ENCODE results near the gene NGEF.

Gene NGEF

DNA sequence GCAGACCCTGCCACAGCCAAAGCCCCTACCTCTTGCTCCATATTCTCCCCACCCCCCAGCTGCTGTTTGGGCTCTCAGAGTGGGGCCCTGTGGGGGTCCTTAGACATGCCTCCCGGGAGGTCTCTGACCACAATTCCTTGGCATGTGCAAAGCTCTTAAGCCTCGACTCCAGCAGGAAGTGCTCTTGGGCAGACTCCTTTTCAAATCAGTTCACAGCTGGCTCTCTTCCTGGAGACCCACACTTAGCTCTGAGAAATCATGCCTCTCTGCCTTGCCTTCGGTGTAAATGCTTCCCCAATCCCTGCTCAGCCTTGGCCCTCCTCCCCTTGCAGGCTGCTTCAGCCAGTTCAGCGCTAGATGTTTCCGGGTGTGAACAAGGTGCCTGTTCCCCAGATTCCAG, 46.9 kb downstream of the NGEF start:
- no peak for DNase-seq

DNA sequence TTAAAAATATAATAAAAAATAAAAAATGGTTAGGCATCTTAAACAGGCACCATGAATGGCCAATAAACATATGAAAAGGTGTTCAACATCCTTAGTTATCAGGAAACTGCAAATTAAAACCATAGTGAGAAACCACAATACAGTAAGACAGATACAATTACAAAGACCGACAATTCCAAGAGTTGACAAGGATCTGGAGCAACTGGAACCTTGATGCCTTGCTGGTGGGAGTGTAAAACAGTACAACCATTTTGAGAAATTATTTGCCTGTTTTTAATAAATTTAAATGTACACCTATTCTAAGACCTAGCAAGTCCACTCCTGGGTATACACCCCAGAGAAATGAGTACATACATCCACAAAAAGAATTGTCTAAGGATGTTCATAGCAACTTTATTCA, 49.1 kb downstream of the NGEF start:
- DNase-seq = no peak

DNA sequence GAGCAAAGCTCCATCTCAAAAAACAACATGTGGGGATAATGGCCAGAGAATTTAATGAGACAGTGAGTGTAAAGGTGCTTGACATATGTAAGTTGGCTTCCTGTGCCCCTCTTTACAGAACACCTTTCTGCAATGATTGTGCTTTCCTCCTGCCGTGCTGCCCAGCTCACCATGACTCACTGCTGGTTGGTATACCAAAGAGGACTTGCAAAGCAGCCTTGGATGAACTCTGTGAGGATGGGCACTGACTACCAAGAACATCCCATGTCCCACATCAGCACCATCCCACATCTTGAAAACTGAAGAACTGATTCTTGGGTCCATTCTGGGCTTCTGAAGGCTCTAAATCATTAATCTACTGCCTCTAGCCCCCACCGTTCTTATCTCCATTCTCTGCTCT, 52.2 kb downstream of the NGEF start:
- no peak for DNase-seq

DNA sequence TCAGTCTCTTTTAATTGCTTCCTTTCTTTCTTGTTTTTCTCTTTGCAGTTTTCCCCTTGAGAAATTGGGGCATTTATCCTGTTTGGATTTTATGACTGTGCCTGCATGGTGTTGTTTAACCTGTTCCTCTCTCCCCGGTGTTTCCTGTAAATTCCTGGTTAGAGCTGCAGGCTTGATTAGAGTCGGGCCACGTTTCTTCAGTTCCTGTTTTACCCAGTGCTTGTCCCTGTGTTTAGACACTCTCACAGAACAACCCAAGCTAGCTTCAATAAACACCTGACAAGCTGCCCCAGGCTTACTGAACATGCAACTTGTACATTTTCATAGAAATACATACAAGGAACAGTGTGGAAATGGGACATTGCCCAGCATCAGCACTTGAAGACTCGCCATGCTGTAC, 53.9 kb downstream of the NGEF start:
- DNase-seq = no peak

DNA sequence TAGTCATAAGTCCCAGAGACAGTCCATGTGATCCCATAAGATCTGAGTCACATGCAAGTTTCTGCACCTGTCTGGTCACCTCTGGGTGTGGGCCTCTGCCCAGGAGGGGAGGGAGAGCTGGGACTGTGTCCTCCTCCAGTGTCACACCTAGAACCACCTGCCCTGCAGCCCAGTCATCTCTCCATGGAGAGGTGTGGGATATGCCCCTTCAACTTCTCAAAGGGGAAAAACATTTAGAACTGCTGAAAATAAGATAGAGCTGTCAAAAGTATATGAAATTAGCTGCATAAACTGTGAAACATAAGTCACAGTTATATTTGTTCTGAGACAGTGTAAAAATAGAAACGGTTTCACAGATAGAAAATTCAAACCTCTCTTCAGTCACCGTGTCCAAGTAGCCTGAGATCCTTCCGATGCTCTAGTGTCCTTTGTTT, 55.4 kb downstream of the NGEF start:
- no peak for DNase-seq

DNA sequence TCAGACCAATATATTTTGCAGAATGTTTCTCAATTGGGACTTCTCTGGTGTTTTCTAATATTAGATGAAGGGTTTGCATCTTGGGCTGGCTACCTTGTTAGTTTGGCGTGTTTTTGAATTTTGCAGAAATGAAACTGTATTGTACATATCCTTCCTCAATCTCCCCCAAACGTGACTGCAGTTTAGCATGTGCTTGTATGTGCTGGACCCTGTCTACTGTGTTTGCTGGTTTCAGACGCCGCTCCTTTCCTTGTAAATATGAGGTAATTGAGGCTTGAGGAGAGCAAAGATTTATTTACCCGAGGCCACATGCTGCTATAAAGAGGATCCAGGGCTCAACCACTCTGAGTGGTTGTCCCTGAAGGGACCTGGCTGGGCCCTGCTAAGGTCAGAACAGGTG, 57.2 kb downstream of the NGEF start:
- DNase-seq = no peak

DNA sequence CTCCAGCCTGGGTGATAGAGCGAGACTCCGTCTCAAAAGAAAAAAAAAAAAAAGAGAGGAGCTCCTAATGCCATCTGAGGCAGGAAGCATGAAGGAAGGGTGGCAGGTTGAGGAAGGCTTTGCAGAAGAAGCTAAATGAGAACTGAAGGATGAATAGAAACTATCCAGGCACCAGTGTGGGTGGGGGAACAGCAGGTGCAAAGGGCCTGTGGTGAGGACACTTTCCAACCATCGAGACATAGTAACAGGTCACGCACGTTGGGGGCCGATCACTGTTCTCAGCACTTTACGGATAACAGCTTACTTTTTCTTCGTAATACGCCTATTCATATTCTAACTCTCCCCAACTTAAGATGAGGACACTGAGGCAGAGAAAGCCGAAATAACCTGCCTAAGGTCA, 58.4 kb downstream of the NGEF start:
- DNase-seq = no peak

DNA sequence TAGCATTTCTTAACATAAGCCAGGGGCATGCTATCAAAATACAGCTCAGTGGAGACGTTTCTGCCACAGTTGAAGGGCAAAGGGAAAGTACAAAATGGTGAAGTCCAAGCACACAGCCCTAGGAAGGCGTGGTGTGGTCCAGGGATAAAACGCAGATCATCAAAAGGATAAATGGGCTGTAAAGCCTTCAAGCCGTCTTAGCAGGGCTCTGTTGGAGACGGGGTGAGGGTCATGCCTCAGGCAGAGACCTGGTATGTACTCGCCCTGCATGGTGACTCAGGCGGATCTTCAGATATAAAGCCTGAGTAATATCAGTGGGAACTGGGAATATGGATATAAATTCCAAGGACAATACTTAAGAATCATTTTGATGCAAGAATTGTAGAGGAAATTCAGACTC, 61.2 kb downstream of the NGEF start:
- no peak for DNase-seq

DNA sequence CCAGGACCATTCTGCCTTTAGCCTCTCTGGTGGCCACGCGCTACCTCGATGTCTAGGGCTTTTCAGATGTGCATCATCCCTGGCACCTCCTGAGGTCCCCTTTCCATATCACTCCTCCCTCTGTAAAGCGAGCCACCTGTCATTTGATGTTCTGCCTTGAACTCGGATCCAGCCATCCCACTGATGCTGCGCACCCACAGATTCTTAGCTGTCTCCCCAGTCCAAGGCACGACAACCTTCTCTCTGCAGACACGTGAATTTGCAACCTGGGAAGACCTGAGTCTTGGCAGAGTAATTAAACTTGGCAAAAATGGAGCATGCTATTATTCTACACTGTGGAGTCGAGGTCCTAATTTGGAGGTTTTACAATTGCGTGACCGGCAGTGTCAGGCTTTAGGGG, 61.9 kb downstream of the NGEF start:
- DNase-seq = no peak

DNA sequence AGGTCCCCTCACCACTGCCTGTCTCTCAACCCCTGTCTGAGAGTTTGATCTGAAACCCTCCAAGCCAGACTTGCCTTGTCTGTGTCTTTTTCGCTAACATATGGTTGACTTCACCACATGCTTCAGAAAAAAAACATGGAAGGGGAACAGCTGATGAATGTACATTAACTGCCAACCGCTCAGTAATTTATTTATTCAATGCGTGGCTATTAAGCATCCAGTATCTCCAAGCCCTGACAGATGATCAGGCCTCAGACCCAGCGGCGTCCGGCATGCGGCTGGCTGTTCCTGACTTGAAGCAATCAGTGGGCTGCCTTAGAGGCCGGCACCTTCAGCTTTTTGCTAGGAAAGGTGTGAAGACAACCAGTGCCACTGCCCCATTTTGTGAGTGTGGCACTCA, 62.3 kb downstream of the NGEF start:
- no peak for DNase-seq

DNA sequence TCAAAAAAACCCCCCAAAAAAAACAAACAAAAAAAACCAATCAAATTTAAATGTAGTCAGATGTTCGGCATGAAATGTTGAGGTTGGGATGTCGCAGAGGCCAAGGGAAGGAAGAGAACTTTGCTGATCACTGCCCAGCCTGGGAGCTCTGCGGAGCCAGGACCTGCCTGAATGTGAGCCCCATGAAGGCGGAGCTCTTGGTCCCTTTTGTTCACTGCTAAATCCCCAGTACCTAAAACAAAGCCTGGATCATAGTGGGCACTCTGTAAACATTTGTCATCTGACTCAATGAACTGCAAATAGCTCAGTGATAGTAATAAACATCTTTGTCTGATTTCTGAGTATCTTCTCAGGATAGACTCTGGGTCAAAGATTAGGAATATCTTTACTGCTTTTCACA, 64.0 kb downstream of the NGEF start:
- DNase-seq = no peak

DNA sequence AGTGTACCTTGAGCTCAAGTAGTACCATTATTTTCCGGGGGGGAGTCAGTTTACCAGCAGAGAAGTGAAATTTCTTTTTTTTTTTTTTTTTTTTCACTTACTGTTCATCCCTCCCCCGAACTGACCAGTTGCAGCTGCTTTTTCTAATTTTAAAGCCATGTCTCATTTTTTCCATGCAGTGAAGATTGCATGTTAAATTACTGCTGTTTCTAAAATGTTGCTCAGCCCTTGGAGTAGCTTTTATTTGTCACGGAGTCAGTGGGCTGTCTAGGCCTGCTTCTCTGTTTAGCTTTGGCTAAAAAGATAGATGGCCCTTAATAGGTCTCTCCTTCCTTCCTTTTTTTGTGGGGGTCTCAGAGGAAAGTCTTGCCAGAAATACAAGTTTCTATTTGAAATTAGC, 70.2 kb downstream of the NGEF start:
- no peak for DNase-seq

DNA sequence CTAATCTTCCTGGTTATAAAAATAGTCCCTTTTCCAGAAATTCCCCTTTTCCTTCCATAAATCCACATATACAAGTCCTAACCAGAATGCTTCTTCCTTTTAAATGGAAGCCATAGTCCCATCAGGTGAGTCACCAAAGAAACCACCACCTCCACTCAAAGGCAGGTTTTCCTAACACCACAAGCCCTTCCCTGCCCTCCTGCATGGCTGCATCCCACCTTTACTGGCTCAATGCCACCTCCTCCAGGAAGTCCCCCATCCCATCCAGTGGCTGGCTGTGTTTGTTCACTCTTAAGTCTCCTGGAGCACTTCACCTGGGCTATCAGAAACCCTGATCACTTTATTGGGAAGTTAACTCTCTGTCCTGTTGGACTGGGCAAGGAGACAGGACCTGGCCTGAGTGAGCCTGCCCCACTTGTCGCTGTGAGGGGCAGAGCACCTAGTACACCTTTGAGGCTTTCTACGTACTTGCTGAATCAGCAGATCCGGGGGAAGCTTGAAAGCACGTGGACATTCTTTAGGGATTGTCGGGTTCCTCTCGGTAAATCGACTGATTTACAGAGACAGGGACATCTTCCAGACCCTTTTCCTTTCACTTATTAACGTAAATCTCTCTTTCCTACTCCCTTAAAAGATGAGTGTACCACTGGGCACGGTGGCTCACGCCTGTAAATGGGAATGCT, 71.0 kb downstream of the NGEF start:
- no peak for DNase-seq

DNA sequence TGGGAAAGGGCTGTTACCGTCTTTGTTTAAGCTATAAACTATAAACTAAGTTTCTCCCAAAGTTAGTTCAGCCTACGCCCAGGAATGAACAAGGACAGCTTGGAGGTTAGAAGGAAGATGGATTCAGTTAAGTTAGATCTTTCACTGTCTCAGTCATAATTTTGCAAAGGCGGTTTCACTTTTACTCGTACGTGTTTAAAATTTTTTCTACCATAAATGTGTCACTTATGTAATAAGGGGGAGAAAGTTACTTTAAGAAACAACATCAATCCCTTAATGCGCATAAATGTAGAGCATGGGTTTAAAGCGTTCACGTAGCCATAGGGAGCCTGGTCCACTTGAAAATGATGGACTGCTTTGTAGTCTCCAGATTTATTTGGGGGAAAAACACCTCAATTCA, 71.7 kb downstream of the NGEF start:
- peak in 1 of 5 experiments; percentile 37 for DNase-seq

DNA sequence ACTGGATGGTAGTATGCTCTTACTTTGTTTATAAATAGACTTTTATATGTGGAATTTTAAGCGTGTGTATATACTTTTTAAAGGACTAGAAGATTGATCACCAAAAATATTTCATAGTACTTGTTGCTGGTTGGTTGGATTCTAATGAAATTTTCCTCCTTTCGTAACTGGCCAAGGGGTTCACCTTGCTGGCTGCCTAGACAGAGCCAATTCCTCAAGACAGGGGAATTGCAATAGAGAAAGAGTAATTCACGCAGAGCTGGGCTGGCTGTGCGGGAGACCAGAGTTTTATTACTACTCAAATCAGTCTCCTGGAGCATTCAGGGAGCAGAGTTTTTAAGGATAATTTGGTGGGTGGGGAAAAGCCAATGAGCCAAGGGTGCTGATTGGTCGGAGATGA, 72.3 kb downstream of the NGEF start:
- DNase-seq = no peak

DNA sequence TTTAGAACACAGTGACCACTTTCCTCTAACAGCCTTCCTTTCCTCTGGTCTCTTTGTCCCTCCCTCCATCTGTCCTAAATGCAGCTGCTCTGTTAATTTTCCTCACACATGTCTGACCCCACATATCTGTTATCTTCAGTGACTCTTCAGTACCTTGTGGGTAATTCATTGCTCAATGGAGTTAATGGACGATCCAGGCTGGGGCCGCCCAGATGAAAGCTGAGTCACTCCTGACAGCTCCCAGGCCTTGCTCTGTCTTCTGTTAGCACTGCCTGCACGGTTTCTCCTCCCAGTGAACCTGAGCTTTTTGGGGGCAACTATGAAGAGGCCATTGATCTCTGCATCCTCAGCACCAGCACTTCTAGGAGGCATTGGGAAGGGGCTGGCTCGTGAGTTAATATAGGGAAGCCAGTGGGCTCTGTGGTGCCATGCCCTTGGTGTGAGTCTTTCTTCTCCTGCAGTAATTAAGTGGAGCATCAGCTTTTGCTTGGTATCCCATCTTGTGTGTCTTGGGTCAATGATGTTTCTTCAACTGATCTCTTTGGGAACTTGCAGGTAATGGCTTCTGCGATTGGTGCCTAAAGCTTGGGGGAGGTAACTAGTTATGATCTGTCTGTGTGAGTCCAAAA, 75.7 kb downstream of the NGEF start:
- no peak for DNase-seq

DNA sequence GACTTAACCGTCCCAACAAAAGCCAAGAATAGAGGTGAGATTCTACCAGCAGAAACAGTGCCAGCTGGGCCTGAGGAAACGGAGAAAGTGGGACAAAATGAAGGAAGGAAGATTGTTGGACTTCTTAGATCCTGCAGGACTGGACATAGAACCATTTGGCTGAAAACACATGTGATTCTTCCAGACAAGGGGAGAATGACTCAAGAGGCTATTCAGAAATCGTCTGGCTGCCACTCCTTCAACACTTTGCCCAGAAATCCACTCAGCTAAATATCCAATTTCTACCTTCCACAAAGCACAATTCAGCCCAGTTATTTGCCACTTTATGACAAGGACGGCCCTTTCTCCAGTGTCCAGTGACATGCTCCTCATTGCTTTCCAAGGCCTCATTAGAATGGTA, 81.4 kb downstream of the NGEF start:
- DNase-seq = no peak

DNA sequence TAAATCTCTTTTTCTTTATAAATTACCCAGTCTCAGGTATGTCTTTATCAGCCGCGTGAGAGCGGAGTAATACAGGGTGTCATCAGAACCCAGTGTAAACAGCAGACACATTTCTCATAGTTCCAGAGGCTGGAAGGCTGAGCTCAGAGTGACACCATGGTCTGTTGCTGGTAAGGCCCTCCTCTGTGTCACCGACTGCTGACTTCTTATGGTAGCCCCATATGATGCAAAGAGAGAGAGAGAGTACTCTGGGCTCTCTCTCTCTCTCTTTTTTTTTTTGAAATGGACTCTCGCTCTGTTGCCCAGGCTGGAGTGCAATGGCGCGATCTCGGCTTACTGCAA, 83.0 kb downstream of the NGEF start:
- no peak for DNase-seq

DNA sequence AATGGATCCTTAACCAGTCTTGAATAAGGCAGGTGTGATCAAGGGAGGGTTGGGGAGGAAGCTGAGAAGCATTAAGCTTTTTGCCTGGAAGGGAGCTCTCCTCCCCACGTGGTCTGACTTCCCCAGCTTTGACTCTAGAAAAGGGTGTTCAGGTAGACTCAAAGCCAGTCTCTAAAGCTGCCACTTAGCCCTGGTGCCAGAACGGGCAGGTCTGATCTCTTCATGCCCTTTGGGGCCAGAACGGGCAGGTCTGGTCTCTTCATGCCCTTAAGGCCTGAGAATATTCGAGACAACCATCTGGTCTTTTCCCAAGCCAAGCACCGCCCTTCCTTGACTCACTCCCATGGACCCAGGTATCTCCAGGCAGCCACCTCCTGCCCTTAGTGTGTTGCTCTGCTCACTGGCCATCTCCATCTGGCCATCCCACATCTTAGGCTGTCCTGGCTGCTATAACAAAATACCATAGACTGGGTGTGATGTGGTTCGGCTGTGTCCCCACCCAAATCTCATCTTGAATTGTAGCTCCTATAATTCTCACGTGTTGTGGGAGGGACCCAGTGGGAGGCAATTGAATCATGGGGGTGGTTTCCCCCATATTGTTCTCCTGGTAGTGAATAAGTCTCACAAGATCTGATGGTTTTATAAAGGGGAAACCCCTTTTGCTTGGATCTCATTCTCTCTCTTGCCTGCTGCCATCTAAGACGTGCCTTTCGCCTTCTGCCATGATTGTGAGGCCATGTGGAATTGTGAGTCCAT, 83.6 kb downstream of the NGEF start:
- DNase-seq = no peak

DNA sequence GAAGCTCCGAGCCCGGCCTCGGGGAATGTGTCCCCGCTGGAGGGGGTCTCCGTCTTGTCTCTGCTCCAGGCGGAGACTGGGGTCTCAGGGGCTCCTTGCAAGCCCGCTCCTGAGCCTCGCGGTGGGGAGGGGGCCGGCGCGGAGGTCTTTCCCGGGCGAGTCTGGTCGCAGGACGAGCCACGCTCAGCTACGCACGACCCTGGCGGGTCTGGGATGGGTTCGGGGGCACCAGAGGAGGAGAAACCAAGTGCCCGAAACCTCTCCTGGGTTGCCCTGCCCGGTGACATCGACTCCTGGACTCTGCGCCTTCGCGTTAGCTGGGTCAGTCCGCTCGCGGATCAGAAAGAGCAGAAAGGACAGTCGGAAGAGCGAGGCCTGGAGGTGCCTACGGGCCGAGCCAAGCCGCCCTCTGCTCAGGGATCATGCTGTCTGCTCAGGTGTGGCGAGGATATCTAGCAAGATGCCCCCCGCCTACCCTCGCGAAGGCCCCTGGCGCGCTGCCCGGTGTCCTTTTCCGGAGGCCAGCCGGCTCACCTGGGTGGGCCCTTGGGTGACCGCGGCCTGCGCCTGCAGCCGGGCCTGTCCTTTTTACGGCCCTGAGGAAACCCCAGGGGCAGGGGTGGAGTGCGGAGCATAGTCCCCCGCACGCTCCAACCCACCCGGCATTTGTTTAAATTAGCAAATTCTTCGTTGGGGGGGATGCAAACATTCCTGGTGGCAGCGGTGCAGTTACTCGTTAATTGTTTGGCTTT, 84.3 kb downstream of the NGEF start:
- no peak for DNase-seq

DNA sequence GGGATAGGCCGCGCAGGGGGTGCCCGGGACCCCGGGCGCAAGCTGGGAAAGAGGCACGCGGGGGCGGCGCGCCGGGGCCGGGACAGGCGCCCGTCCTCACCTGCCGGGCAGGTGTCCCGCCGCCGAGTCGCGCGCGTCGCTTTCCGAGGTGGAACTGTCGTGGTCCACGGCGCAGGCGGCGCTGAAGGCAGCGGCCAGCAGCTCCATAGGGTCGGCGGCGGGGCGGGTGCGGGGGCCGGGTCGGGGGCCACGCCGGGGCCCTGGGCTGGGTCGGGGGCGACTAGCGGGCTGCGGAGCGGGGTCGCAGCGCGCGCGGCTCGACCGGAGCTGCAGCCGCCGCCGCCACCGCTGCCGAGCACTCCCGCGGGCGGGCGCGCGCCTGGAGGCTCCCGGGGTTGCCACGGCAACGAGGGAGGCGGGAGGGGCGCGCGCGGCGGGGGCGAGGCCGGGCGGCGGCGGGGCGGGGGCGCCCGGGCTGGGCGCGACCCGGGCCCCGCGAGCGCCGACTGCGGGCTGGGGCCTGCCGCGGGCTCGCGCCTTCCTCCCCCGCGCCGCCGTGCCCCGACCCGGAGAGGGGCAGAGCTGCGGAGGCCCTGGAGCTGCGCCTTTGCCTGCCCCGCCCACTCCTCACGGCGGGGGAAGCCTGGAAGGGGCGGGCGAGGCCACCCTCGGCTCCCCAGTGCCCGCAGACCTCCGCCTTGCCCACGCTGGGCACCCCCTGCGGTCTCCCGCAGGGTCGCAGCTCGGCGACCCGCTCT, 85.1 kb downstream of the NGEF start:
- peak in 1 of 5 experiments; percentile 42 for DNase-seq

DNA sequence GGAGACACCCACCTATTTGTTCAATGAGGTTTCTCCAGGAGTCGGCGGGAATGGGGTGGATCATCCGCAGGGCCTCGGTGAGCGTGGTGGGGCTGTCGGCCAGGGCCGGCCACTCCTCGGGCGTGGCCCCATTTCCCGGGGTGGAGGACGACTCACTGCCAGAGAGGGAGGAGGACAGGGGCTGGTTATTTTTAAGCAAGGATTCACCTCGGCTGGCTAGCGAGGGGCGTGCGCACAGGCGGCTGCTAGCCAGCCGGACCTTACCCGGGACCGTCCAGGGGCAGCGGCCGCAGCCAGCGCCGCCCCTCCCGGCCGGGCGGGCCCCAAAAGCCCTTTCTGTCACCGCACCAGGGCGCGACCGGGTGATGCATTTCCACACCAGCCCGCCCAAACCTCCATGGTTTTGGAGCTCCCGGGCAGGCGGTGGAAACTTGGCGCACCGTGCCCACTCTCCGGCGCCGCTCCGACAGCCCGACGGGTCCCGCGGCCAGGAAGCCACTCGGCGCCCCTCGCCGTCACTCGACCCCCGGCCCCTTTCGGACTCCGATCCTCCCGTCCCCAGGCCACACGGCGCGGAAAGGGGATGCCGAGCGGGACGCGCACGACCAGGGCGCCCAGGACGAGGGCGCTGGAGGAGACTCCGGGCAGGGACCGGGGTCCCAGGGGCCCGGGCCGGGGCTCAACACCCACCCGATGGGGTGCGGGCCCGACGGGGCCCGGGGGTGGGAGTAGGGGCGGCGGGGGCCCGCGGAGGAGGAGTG, 85.8 kb downstream of the NGEF start:
- no peak for DNase-seq
